ENCODE data around the gene CBFA2T2.
"Not testable (repeated sequence)": the region's sequence is repeated elsewhere in the genome, so short reads cannot be mapped to it uniquely, and the experiment has no call there.

The CBFA2T2 gene

DNA sequence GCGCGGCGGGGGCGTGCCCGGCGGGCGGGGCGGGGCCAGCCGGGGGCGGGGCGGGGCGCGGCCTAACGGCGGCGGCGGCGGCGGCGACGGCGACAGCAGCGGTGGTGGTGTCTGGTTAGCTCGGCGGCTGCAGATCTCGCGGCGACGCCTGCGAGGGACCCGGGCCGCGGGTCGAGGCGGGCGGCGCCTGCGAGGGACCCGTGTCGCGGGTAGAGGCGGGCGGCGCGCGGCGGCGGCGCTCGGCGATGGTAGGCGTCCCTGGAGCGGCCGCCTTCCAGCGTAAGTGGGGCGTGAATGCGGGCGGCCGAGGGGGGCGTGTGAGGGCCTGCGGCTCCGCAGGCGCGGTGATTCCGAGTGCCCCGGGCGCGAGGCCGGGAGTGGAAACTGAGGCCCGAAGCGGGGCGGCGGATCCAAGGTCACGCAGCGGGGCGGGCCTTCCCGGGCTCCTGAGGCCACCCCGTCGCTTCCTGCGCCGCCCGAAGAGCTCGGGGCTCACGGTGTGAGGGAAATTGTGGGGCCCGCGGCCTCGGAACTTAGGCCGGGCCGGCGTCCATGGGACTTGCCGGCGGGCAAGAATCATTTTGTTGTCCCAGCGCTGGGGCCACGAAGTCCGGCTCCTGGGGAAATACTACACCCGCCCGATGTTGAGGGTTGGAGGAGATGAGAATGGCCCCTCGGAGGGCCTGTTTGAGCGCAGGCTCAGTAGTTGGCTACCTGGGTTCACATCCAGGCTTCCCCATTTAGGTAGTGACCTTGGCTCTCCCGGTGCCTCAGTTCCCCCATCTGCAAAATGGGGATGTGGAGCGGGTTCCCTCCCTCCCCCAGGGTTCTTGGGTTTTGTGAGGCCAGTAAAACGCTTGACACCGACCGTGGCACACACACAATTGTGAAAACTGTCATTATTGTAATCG, at the start of gene CBFA2T2:
Gene CBFA2T2, plus strand, starts transcription at position 74 of the 911 bp plus-strand sequence. Its CDS starts 172 bp downstream, at position 246.
- no peak for DNase-seq

DNA sequence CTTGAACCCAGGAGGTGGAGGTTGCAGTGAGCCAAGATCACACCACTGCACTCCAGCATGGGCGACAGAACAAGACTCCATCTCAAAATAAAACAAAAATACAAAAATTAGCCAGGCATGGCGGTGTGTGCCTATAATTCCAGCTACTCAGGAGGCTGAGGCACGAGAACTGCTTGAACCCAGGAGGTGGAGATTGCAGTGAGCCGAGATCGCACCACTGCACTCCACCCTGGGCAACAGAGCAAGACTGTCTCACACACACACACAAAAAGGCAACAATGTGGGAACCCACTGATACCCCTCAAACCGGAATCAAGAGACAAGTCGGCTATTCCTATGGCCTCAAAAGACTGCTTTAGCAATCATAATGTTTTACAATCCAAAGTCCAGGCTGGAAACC, 49.3 kb upstream of the CBFA2T2 start:
- not testable (repeated sequence) for DNase-seq

DNA sequence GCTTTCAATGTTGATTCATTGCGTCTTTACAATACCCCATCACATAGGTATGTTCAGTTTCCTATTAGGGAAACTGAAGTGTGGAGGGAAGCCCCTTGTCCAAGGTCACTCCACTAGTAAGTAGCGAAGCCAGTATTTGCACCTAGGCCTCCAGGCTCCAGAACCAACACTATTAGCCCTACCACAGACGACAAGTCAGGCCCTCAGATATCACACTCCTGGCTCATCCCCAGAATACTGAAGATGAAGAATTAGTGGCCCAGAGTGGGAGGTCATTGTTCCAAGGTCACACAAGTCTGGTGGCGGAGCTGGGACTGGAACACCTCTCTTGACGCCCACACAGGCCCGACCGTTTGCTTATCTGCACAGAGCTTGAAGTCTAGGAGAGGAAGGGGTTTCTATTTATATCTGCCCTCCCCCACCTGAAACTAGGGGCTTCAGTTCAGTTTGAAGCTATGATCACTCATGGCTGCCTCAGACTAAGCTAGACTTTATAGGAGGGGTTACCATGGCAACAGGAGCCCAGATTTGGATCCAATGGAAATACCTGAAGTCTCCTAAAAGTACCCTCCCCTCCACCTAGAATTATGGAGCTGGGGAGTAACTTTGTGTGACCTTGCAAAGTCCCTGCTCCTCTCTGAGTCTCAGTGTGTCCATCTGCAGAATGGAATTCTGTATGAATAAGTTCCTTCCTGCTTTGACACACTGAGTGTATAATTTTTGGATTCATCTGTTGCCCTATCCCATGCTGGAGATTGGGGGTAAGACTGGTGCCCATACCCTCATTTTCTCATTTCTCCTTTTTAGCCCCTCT, 48.5 kb upstream of the CBFA2T2 start:
- DNase-seq: no peak

DNA sequence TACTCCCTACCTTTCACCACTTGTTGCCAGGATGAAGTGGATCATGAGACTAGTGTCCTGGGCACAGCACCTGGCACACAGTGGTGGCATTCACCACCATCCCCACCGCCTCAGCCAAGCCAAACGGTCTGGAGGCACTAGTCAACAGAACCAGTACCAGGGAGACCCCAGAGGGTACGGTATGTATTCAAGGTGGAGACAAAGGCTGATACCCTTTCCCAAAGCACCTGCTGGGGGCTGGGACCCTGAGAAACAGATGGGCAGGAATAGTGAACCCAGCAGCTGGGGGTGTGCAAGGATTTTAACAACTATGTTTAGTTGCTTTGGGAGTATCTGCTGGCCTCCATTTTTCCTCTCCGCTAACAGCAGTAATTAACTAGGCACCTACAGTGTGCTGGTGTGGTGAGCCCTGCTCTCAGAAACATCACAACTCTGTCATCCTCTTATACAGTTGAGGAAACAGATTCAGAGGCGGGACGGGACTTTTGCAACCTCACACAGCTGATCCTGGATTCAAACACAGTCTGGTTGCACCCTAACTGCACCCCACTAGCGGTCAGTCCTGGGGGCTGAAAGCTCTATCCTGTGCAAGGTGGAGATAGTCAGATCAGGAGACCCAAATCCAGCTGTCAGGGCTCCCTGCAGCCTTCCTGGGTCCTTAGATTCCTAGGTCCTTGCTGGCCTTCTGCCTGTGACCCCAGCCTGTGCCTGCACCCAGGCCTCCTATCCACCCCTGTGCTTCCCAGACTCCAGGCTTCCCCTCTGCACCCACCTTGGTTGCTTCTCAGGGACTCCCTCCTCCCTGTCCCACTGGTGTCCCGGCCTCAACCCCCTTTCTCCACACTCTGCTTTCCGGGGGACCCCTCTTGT, 47.5 kb upstream of the CBFA2T2 start:
- DNase-seq: no peak

DNA sequence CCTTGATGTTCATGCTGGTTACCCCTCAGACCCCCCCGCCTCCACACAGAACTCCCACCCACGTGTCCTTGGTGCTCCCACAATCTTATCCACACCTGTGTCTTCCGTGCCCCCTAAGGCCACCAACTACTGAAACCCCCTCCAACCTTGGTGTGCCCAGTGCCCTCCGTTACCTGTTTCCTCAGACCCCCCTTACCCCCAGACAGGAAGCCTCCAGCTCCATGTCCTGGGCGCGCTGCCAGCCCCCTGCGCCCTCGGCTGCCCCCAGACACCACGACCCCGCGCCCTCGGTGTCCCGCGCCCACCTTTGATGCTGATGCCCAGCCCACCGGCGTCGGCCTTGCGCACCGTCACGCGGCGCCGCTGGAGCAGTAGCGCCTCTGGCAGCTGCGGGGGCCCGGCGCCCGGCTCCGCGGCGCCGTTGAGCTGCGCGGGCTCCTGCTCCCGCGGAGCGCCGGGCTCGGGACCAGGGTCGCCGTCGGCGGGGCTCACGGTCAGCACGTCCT, 46.8 kb upstream of the CBFA2T2 start:
- DNase-seq: no peak

DNA sequence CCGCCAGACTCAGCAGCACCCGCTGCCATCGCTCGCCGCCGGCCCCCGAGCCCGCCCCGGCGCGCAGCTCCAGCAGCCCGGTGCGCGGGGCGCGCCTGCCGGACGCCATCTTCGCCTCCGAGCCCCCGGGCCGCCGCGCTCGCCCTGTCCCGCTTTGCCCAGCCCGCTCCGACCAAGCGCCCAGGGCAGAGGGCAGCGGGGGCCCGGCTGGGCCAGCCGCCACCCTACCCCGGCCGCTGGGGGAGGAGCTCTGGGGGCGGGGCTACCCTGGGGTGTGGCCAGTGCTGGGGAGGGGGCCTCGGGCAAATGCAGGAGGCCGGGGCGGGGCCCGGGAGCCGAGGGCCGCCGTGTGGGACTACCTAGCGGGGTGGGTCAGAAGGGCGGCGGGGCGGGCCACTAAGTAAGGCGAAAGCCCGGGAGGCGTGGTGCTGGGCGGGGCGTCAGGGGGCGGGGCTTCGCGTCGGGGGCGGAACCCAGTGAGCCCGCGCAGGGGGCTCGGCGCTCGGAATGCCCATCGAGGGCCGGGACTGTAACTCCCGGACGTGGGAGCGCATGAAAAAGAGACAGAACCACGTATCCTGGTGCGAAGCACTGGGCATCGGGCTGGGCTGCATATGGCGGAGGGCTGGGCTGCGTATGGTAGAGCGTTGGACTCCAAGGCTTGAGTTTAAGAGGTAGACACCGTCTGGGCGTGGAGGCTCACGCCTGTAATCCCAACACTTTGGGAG, 46.2 kb upstream of the CBFA2T2 start, which contains the start of gene SNTA1:
Gene SNTA1, minus strand, starts transcription at position 252 of the 728 bp plus-strand sequence. Its CDS starts 143 bp downstream, at position 109.
- peak; percentile 23 to 77 for DNase-seq

DNA sequence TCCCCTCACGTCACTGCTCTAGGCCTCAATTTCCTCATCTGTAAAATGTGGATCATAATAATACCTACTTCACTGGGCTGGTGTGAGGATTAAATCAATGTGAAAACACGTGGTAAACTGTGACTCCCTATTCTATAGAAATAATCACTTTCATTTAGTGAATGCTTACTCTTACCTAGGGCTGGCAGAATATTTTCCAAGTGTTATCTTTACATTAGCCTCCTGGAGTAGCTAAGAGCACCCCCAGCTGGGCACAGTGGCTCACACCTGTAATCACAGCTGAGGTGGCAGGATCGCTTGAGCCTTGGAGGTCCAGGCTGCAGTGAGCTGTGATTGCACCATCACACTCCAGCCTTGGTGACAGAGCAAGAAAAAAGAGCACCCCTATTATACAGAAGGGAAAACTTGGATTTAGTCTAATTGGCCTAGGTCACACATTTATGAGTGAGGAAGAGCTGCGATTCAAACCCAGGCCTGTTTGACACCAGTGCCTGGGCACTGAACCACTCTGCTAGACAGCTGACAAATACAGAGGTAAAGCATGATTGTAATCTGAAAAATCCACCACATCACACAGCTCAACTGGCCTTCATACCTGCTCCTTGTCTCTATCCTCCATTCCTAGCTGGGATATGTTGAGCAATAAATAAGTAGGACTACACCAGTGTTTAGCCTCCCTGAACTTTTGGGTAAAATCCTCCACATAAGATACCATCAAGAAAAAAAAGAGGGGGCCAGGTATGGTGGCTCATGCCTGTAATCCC, 44.9 kb upstream of the CBFA2T2 start:
- DNase-seq: no peak

DNA sequence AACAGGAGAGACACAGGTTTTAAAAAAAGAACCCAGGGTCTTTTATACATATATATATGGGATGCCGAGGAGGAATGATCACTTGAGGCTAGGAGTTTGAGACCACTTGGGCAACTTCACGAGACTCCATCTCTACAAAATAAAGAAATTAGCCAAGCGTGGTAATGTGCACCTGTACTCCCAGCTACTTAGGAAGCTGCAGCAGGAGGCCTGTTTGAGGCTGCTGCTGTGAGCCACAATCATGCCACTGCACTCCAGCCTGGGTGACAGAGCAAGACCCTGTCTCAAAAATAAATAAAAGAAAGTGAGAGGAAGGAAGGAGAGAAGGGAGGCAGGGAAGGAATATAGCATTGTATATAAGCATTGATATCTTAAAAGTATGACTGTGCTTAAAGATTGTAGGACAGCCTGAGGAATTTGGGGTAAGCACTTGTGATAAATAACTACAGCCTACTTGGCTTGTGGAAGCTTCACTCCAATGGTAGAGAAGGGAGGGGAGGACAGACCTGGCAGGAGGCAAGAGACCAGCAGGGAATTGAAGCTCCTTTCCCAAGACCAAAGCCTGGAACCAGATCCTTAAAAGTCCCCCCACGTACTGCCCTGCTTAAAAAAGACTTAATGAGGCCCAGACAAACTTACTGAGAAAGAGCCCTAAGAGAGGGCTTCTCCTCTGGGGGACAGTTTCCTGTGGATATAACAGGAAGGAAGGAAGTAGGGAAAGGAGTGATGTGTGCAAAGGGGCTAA, 43.8 kb upstream of the CBFA2T2 start:
- no peak for DNase-seq

DNA sequence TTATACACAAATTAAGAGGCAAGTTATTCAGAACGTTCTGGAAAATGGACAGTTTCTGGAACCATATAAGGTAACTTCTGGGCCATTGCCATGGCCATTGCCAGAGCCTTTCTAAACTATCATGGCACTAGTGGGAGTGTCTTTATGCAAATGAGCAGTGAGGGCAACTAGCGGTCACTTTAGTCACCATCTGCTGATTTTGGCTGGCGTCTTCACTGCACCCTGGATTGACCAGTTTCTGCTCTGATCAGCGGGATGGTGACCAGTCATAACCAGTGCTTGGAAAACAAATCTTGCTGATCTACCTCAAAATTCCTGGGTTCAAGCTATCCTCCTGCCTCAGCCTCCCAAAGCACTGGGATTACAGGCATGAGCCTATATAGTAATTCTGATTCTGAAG, 39.0 kb upstream of the CBFA2T2 start:
- no peak for DNase-seq

DNA sequence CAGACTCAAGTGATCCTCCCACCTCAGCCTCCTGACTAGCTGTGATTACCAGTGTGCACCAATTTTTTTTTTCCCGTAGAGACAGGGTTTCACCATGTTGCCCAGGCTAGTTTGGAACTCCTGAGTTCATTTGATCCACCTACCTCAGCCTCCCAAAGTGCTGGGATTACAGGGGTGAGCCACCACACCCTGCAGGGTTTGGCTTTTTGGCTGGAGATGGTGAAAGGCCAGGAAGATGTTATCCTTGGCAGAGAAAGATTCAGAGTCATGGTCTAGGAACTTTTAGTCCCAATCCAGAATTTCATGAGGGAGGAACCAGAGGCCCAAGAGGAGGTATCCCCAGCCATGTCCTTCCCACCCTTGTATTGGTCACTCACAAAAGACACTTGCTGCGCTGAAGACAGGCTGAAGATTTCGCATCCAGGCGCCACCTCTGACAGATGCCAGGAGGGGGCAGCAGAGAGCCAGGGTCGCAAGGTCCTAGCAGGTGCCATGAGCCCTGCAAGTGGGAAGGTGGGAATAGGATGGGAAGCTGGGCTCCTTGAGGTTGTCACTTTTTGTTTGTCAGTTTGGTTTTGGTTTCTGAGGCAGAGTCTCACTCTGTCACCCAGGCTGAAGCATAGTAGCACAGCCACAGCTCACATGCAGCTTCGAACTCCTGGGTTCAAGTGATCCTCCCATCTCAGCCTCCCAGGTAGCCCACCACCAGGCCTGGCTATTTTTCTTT, 32.8 kb upstream of the CBFA2T2 start:
- DNase-seq: peak; percentile 52 to 83

DNA sequence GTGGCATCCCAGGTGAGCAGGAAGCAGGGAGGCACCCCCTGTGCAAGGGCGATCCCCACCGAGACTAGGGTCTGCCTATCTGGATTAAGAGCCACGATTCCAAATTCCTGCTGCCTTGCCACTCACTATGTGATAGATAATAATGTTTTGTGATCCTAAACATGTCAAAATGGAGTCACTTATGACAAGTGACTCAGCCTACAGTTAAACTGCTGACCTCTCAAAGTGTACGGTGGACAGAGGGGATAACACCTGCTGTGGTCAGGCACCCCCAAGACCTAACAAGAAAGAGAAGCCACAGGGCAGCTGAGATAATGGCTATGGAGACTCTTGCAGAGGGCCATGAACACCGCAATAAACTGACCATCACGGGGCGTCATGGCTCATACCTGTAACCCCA, 30.3 kb upstream of the CBFA2T2 start:
- no peak for DNase-seq

DNA sequence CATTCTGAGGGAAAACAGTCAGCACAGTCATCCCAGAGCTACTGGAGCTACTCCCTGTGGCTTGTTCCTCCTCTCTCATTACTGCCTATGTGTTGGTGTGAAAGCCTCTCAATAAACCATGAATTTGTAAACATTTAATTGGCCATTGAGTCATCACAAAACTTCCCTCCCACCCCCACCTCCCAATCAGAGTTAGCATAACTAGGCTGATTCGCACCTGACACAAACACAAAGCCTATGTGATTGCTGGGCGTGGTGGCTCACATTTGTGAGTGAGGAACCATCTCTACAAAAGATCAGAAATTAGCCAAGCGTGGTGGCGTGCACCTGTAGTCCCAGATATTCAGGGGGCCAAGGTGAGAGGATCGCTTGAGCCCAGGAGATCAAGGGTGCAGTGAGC, 29.2 kb upstream of the CBFA2T2 start:
- no peak for DNase-seq

DNA sequence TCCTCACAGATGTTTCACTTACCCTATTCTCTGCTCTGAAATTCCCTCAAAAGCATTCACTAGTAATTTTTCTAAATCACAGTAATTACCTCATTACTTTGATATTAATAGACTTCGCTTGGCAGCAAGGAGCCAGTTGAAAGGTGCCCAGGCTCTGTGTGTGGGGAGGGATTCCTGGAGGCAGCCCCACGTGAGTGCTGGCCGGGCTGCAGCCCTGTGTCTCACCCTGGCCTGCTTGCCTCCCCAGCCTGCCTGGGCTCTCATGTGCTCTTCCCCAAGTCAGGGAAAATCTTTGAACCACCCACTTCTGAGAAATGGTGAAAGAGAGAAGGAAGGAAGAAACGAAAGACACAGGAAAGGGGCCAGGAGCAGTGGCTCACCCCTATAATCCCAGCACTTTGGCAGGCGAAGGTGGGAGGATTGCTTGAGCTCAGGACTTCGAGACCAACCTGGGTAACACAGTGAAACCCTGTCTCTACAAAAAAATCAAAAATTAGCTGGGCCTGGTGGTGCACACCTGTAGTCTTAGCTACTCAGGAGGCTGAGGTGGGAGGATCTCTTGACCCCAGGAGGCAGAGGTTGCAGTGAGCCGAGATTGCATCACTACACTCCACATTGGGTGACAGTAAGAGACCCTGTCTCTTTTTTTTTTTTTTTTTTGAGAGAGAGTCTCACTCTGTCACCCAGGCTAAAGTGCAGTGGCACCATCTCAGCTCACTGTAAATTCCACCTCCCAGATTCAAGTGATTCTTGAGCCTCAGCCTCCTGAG, 26.4 kb upstream of the CBFA2T2 start:
- no peak for DNase-seq

DNA sequence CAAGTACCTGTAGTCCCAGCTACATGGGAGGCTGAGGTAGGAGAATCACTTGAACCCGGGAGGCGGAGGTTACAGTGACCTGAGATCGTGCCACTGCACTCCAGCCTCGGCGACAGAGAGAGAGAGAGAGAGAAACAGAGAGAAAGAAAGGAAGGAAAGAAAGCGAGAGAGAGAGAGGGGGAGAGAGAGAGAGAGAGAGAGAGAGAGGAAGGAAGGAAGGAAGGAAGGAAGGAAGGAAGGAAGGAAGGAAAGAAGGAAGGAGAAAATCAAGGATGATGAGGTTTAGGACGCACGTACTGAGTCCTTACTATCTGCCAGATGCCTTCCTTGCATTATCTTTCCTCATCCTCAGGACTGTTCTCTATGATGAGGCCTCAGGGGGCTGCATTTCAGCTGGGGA, 25.1 kb upstream of the CBFA2T2 start:
- DNase-seq: not testable (repeated sequence)

DNA sequence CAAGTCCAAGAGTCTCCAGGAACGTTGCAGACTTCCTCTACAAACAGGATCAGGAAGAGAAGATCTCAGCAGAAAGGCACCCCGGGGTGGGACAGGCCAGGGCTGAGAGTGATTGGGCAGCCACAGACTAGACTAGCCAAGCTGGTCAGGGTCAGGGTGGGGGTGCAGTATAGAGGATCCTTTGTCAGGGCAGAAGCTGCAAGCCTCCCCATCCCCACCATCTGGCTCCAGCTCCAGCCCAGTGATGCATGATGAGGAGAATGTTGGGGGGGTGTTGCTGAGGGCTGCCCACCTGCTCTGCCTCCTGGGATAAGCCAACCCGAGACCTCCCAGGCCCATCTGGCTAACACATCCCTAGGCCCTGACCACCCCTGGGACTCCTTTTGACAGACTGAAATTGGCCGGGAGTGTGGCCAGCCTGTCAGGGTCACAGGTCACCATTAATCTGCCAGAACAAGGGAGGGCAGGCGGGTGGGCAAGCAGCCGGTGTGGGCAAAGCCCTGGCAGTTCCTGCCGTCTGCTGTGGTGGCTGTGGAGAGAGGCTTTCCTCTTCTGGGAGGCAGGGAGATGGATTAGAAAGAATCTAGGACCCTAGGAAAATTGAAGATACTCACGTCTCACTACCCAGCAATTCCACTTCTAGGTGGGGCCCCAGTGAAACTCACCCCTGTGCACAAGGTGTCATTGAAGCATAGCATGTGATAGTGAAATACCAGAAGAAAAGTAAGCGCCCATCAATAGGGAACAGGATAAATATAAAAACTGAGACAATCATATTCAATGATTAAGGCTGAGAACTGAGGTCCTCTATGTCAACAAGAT, 24.2 kb upstream of the CBFA2T2 start:
- no peak for DNase-seq

DNA sequence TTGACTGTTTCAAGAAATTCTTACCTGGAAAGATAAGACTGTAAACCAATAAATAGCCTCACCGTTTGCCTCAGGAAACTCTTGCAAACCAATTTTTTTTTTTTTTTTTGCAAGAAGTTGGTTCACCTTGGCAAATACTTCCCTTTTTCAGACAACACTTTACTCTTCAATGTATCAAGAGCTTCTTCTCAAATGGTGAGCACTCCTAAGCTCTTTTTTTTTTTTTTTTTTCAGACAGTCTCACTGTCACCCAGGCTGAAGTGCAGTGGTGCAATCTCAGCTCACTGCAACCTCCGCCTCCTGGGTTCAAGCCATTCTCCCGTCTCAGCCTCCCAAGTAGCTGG, 23.6 kb upstream of the CBFA2T2 start:
- DNase-seq: no peak

DNA sequence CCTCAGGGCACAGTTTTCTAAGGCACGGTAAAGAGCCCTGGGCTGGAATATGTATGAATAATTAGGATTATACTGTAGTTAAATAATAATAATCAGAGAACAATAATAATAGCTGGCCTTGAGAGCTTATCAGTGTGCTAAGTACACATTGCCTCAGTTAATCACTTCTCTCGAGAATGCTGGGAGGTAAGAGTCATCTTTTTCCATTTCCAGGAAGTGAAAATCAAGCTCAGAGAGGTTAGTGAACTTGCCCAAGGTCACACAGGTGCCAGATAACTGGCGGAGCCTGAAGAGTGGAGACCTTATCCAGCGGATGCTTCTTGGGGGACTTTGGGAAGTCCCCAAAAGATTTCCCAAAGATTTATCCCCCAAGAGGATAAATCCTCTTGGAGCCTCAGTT, 19.4 kb upstream of the CBFA2T2 start:
- DNase-seq: no peak

DNA sequence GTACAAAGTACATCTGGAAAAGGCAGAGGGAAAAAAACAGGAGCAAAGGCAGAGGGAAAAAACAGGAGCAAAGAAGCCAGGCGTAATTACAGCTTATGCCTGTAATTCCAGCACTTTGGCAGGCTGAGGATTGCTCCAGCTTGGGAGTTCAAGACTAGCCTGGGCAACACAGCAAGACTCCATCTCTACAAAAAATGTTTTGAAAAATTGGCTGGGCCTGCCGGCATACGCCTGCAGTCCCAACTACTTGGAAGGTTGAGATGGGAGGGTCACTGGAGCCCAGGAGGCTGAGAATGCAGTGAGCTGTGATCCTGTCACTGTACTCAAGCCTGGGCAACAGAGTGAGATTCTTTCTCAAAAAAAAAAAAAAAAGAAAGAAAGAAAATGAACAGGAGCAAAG, 19.0 kb upstream of the CBFA2T2 start:
- no peak for DNase-seq
